ENCODE measurements around the gene ARL10. TPM values are rescaled to one million over a fixed set of nuclear protein-coding genes. Genes with fewer than 3 reads are reported as not detected.

ARL10 gene
- total RNA-seq, 4 donors from 2014 or later, result 1.4 to 4.7 (median 2.4) TPM

DNA sequence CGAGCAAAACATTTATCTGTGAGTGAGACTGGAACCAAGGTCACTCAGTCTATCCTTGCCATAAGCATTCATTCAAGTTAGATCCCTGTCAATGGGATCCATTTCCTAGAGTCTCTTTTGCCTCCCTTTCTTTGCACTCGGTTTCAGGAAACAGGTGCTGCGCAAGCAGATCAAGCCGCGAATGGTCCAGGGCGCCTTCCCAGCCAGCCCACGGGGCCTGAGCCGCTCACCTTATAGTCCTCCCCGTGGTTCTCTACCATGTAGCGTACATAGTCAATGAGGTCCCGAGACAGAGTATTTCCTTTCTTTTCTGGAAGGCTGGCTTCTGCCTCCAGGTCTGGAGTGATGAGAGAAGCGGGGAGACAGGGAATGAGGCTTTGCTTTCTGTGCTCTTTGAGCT lies 19.7 kb downstream of the ARL10 start:
- Histone ChIP-seq H3K27me3 (no peaks in the 10 kb centered on the region), H3K9me3 (no peaks in the 10 kb centered on the region), H3K4me3 (no peak overlapping the region), H3K4me1 (peaks cover 50 to 63% of the 10 kb centered on the region in 2 donors), H3K36me3 (peaks cover 0 to 38% of the 10 kb centered on the region in 2 donors), H3K27ac (peak overlapping the region; percentile 92 to 98 (median 96))
- DNase-seq (no peak), ATAC-seq (no peak)
- intact Hi-C loops (cut with DNase I; ENCODE audit: low total_unique reads) (loop anchor here (10.0 kb wide), 3 partner anchors 260 to 1160 kb away; partner anchors contain the start of genes TSPAN17 and ZNF346), in situ Hi-C loops (cut with MboI; ENCODE audit: low sequenced_read_pairs in 4 of 4) (no loop called here)
- TF ChIP-seq POLR2A (IDR thresholded peaks at IDR 0.05) (no peak), CTCF (IDR thresholded peaks at IDR 0.05 in 4 of 5, conservative IDR thresholded peaks at IDR 0.05 in 1 of 5) (no peak)

- ATAC-seq (no peak), DNase-seq (no peak)
- Histone ChIP-seq H3K9me3 (no peaks in the 10 kb centered on the region), H3K4me3 (no peak overlapping the region), H3K27ac (peak overlapping the region; percentile 92 to 98 (median 96)), H3K27me3 (no peaks in the 10 kb centered on the region), H3K36me3 (peaks cover 0 to 50% of the 10 kb centered on the region in 2 donors), H3K4me1 (peaks cover 45 to 56% of the 10 kb centered on the region in 2 donors)
- intact Hi-C loops (cut with DNase I; ENCODE audit: low total_unique reads), result loop anchor here (10.0 kb wide), 3 partner anchors 258 to 1158 kb away; partner anchors contain the start of genes TSPAN17 and ZNF346
- TF ChIP-seq CTCF (IDR thresholded peaks at IDR 0.05 in 4 of 5, conservative IDR thresholded peaks at IDR 0.05 in 1 of 5), result no peak
- TF ChIP-seq POLR2A (IDR thresholded peaks at IDR 0.05), result no peak
- in situ Hi-C loops (cut with MboI; ENCODE audit: low sequenced_read_pairs in 4 of 4), result no loop called here
Observed at GRCh38 chr5:176386491-176386890, 21.2 kb downstream of the ARL10 start.

- H3K27ac ChIP-seq, result peak overlapping the region; percentile 92 to 98 (median 96)
- DNase-seq, result no peak
- peak overlapping the region; percentile 76 to 95 (median 86) for H3K4me3 ChIP-seq
- in situ Hi-C loops (cut with MboI; ENCODE audit: low sequenced_read_pairs in 4 of 4) (no loop called here), intact Hi-C loops (cut with DNase I; ENCODE audit: low total_unique reads) (loop anchor here (10.0 kb wide), 3 partner anchors 257 to 1157 kb away; partner anchors contain the start of genes TSPAN17 and ZNF346)
- TF ChIP-seq POLR2A (IDR thresholded peaks at IDR 0.05) (no peak), CTCF (IDR thresholded peaks at IDR 0.05 in 4 of 5, conservative IDR thresholded peaks at IDR 0.05 in 1 of 5) (no peak)
- no peaks in the 10 kb centered on the region for H3K27me3 ChIP-seq
- H3K36me3 ChIP-seq, result peaks cover 0 to 59% of the 10 kb centered on the region in 2 donors
- no peak for ATAC-seq
- no peaks in the 10 kb centered on the region for H3K9me3 ChIP-seq
- peaks cover 35 to 47% of the 10 kb centered on the region in 2 donors for H3K4me1 ChIP-seq
Observed at GRCh38 chr5:176387384-176387925, 22.2 kb downstream of the ARL10 start.

- no peak for TF ChIP-seq POLR2A (IDR thresholded peaks at IDR 0.05)
- no peak for TF ChIP-seq CTCF (IDR thresholded peaks at IDR 0.05 in 4 of 5, conservative IDR thresholded peaks at IDR 0.05 in 1 of 5)
- intact Hi-C loops (cut with DNase I; ENCODE audit: low total_unique reads) (loop anchor here (1.0 to 10.0 kb wide), 7 partner anchors 17 to 1157 kb away; partner anchors contain the start of genes FAF2, KIAA1191, RNF44 and TSPAN17), in situ Hi-C loops (cut with MboI; ENCODE audit: low sequenced_read_pairs in 4 of 4) (no loop called here)
- DNase-seq (no peak), ATAC-seq (no peak)
- H3K9me3 ChIP-seq, result no peaks in the 10 kb centered on the region
- H3K36me3 ChIP-seq, result peaks cover 0 to 62% of the 10 kb centered on the region in 2 donors
- no peaks in the 10 kb centered on the region for H3K27me3 ChIP-seq
- H3K27ac ChIP-seq, result peak overlapping the region; percentile 92 to 98 (median 96)
- peak overlapping the region; percentile 76 to 95 (median 86) for H3K4me3 ChIP-seq
- peaks cover 31 to 41% of the 10 kb centered on the region in 2 donors for H3K4me1 ChIP-seq
Observed at GRCh38 chr5:176388003-176388443, 22.7 kb downstream of the ARL10 start.

All from gastrocnemius medialis (tissue), 4 donors.